SIG-M5 treated with dmso at 0.1 percent for 504 hours (cell line): Measurements from ENCODE around the gene POU6F2.
"Not testable (repeated sequence)": the region's sequence is repeated elsewhere in the genome, so short reads cannot be mapped to it uniquely, and the experiment has no call there.

Source experiments
- DNase-seq: peaks from one replicate; lab custom pipeline; 2025; ENCODE audit not compliant: unreplicated experiment; lab: John Stamatoyannopoulos, UW

The POU6F2 gene

GRCh38 chr7:39341083-39341482 is 363.4 kb downstream of the POU6F2 start:
- no peak for DNase-seq

GRCh38 chr7:39342763-39343162 is 365.1 kb downstream of the POU6F2 start:
- no peak for DNase-seq

GRCh38 chr7:39349452-39350123 is 371.9 kb downstream of the POU6F2 start:
- DNase-seq: no peak

- no peak for DNase-seq
These were observed 376.1 kb downstream of the POU6F2 start for GRCh38 chr7:39353615-39354376.

- no peak for DNase-seq
These were observed 378.0 kb downstream of the POU6F2 start for GRCh38 chr7:39355664-39356063.

GRCh38 chr7:39356172-39356925 is 378.6 kb downstream of the POU6F2 start:
- DNase-seq: no peak

GRCh38 chr7:39357648-39358047 is 379.9 kb downstream of the POU6F2 start:
- DNase-seq: no peak

GRCh38 chr7:39360038-39360437 is 382.3 kb downstream of the POU6F2 start:
- DNase-seq: no peak

GRCh38 chr7:39360766-39361165 is 383.1 kb downstream of the POU6F2 start:
- DNase-seq: no peak

GRCh38 chr7:39365751-39366295 is 388.1 kb downstream of the POU6F2 start:
- DNase-seq: no peak

- DNase-seq: no peak
These were observed 389.7 kb downstream of the POU6F2 start for GRCh38 chr7:39367451-39367850.

GRCh38 chr7:39367943-39368342 is 390.2 kb downstream of the POU6F2 start:
- no peak for DNase-seq

- DNase-seq: no peak
These were observed 394.7 kb downstream of the POU6F2 start for GRCh38 chr7:39372383-39372782.

- no peak for DNase-seq
These were observed 396.8 kb downstream of the POU6F2 start for GRCh38 chr7:39374436-39375040.

- no peak for DNase-seq
These were observed 397.6 kb downstream of the POU6F2 start for GRCh38 chr7:39375047-39375873.

- DNase-seq: no peak
These were observed 398.1 kb downstream of the POU6F2 start for GRCh38 chr7:39375874-39376190.

GRCh38 chr7:39376881-39377280 is 399.2 kb downstream of the POU6F2 start:
- not testable (repeated sequence) for DNase-seq

- DNase-seq: no peak
These were observed 401.7 kb downstream of the POU6F2 start for GRCh38 chr7:39379416-39379815.

- no peak for DNase-seq
These were observed 405.4 kb downstream of the POU6F2 start for GRCh38 chr7:39383136-39383535.

- DNase-seq: no peak
These were observed 406.7 kb downstream of the POU6F2 start for GRCh38 chr7:39384386-39384785.
